PFSK-1 (cell line): ENCODE results near the gene NACC1.

Source experiments
- FOXP2 ChIP-seq: optimal IDR thresholded peaks from 2 replicates; pipeline ENCODE3; 2011; ENCODE audit warnings: borderline replicate concordance, control low read depth, inconsistent platforms; ENCODE audit not compliant: insufficient read depth; ENCODE audit errors: extremely low read length, extremely low read depth
- POLR2AphosphoS5 ChIP-seq: IDR thresholded peaks from 2 replicates; pipeline ENCODE4 v1.6.1; 2012; ENCODE audit warnings: low read depth, mild to moderate bottlenecking, control low read depth, low read length, moderate library complexity
- SIN3A ChIP-seq: IDR thresholded peaks from 2 replicates; pipeline ENCODE4 v1.6.1; 2012; ENCODE audit warnings: mild to moderate bottlenecking, low read length, moderate library complexity, borderline replicate concordance; ENCODE audit not compliant: insufficient read depth
- TAF1 ChIP-seq: IDR thresholded peaks from 2 replicates; pipeline ENCODE4 v1.6.1; 2012; ENCODE audit warnings: low read length, control low read depth, borderline replicate concordance; ENCODE audit not compliant: insufficient read depth
- TF ChIP-seq, protein P1 (sequence below), 2 experiments: IDR thresholded peaks; 2 replicates each; pipeline versions ENCODE4 v1.6.1 to v1.8.0; 2011 to 2012; ENCODE audit warnings: low read depth in 2 of 2, low read length in 2 of 2, control low read depth in 1 of 2, inconsistent platforms in 1 of 2, mild to moderate bottlenecking in 1 of 2, moderate library complexity in 1 of 2; ENCODE audit not compliant: insufficient read depth in 1 of 2

The NACC1 gene

DNA sequence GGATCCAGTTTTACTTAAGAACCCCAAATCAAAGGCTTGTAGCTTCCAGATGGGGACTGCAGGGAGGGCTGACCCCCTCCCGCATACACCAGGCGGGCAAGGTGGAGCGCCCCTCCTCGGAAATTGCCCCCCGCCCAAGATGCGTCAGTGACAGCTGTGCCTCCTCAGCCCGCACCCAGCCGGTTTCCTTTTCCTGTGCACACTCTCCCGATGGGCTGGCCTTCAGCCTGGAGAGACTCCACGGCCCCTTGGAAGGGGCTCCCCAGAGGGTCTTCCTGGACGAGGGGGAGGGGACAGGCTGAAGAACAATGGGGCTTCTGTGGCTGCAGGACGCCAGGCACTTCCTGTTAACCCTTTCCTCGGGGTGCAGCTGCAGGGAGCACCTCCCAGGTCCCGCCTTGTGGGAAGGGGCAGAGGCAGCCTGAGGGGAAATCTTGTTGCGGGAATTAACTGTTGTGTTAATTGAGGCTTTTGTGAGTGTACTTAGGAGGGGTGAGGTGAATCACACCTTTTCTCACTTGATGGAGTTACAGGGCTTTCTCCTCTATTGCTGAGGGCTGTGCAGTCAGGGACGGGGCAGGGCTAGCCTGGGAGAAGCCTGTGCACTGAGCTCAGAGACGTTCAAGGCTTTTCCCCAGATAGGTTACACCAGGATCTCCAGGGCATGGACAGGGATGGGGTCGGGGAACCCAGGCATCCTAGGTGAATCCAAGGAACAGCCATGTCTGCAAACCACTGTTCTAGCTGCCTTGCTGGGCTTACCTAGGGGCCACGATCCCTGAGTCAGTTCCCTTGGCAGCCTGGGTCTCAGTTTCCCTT lies 46.5 kb downstream of the NACC1 start:
- peak; percentile 71 for TF ChIP-seq FOXP2
- TF ChIP-seq TAF1: no peak
- TF ChIP-seq SIN3A: no peak

DNA sequence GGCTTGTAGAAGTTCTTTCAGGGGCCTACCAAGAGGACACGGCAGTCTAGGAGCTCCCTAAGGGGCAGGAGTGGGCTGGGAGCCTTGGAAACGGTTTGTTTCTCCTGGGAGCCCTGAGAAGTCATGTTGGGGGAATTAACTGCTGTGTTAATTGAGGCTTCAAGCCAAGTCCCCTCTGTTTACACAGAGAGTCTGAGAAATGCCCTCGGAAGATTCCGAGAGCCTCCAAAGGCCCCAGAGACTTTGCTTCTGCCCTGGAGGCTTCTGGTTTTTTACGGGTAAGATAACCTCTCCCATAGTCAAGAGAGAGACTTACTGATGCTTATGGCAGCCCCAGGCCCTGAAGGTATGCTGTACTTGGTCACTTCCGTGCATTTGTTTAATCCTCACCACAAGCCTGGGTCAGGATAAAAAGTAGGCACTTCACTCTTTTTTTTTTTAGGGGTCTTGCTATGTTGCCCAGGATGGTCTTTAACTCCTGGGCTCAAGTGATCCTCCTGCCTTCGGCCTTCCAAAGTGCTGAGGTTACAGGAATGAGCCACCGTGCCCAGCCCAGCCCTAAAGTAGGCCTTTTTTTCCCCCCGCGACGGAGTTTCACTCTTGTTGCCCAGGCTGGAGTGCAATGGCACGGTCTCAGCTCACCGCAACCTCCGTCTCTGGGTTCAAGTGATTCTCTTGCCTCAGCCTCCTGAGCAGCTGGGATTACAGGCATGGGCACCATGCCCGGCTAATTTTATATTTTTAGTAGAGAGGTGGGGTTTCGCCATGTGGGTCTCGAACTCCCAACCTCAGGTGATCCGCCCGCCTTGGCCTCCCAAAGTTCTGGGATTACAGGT lies 47.3 kb downstream of the NACC1 start:
- no peak for TF ChIP-seq FOXP2
- TF ChIP-seq SIN3A: no peak
- TF ChIP-seq, protein P1, sequence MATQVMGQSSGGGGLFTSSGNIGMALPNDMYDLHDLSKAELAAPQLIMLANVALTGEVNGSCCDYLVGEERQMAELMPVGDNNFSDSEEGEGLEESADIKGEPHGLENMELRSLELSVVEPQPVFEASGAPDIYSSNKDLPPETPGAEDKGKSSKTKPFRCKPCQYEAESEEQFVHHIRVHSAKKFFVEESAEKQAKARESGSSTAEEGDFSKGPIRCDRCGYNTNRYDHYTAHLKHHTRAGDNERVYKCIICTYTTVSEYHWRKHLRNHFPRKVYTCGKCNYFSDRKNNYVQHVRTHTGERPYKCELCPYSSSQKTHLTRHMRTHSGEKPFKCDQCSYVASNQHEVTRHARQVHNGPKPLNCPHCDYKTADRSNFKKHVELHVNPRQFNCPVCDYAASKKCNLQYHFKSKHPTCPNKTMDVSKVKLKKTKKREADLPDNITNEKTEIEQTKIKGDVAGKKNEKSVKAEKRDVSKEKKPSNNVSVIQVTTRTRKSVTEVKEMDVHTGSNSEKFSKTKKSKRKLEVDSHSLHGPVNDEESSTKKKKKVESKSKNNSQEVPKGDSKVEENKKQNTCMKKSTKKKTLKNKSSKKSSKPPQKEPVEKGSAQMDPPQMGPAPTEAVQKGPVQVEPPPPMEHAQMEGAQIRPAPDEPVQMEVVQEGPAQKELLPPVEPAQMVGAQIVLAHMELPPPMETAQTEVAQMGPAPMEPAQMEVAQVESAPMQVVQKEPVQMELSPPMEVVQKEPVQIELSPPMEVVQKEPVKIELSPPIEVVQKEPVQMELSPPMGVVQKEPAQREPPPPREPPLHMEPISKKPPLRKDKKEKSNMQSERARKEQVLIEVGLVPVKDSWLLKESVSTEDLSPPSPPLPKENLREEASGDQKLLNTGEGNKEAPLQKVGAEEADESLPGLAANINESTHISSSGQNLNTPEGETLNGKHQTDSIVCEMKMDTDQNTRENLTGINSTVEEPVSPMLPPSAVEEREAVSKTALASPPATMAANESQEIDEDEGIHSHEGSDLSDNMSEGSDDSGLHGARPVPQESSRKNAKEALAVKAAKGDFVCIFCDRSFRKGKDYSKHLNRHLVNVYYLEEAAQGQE (IDR thresholded peaks at IDR 0.05; ENCODE audit: insufficient read depth in 1 of 2, low read depth in 2 of 2, low read length in 2 of 2): no peak
- no peak for TF ChIP-seq POLR2AphosphoS5
- TF ChIP-seq TAF1: no peak

DNA sequence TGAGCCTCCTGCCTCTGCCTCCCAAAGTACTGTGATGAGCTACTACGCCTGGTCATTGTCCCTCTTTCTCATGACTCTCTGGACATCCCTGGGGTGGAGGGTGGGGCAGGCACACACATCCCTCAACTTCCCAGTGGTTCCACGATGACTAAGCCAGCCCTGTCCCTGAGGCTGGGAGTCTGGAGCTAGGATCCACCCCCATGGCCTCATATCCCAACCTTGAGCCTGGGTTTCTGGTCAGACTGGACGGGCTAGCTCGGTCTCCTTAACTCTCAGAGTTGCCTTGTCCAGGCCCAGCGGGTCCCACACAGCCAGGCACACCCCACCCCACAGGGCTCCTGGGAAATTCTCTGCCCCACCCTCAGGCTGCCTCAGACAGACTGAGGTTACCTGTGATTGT lies 51.7 kb downstream of the NACC1 start:
- TF ChIP-seq SIN3A (no peak), POLR2AphosphoS5 (no peak), FOXP2 (no peak), TAF1 (no peak)
- TF ChIP-seq, protein P1 (IDR thresholded peaks at IDR 0.05; ENCODE audit: insufficient read depth in 1 of 2, low read depth in 2 of 2, low read length in 2 of 2): no peak

DNA sequence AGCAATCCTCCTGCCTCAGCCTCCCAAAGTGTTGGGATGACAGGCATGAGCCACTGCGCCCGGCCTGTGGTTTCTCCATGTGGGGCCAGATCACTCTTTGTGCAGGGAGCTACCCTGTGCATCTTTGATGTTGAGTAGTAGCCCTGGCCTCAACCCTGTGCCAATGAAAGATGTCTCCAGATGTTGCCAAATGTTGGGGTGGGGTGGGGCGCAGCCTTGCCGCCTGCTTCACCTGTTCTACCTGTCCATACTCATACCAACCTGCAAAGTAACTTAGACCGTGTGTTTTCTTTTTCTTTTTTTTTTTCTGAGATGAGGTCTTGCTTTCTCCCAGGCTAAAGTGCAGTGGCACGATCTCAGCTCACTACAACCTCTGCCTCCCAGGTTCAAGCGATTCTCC lies 53.1 kb downstream of the NACC1 start:
- TF ChIP-seq, protein P1 (IDR thresholded peaks at IDR 0.05; ENCODE audit: insufficient read depth in 1 of 2, low read depth in 2 of 2, low read length in 2 of 2): no peak
- no peak for TF ChIP-seq TAF1
- TF ChIP-seq POLR2AphosphoS5: no peak
- TF ChIP-seq FOXP2: no peak
- TF ChIP-seq SIN3A: no peak

DNA sequence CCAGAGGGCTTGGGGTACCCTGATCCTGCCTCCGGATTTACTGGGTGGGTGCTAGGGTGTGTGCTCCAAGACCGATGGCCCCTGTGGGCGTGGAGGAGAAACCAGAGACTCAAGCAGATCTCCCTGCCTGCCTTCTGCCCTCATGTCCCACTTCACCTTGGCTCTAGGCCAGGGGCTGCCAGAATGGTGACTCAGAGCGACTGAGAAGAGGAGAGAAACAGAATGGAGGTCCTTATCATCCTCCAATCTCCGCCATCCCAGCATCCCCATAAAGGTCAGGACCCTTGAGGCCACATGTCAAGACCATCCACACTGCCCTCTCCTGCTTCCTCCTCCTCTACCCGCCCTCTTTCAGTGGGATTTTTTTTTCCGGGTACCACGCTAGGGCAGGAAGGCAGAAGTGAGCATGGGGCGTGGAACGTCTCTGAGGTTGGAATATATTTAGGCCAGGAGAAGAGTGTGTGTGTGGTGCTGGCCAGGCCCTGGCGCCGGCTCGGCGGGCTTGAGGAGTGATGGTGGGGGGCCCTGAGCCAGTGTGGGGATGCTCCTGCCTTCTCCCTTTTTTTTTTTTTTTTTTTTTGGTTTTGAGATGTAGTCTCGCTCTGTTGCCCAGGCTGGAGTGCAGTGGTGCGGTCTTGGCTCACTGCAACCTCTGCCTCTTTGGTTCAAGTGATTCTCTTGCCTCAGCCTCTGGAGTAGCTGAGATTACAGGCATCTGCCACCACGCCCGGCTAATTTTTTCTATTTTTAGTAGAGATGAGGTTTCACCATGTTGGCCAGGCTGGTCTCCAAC lies 54.5 kb downstream of the NACC1 start:
- TF ChIP-seq SIN3A (0 out of 2 replicates have a peak, but pooled peaks have one; percentile 18), TAF1 (no peak), FOXP2 (peak; percentile 69)
- TF ChIP-seq, protein P1 (IDR thresholded peaks at IDR 0.05; ENCODE audit: insufficient read depth in 1 of 2, low read depth in 2 of 2, low read length in 2 of 2): no peak
